Measurements from ENCODE around the gene IRX4. TPM values are rescaled to one million over a fixed set of nuclear protein-coding genes. Genes with fewer than 3 reads are reported as not detected.

Gene IRX4
- total RNA-seq, 1 donor from 2014 or later = not detected

DNA sequence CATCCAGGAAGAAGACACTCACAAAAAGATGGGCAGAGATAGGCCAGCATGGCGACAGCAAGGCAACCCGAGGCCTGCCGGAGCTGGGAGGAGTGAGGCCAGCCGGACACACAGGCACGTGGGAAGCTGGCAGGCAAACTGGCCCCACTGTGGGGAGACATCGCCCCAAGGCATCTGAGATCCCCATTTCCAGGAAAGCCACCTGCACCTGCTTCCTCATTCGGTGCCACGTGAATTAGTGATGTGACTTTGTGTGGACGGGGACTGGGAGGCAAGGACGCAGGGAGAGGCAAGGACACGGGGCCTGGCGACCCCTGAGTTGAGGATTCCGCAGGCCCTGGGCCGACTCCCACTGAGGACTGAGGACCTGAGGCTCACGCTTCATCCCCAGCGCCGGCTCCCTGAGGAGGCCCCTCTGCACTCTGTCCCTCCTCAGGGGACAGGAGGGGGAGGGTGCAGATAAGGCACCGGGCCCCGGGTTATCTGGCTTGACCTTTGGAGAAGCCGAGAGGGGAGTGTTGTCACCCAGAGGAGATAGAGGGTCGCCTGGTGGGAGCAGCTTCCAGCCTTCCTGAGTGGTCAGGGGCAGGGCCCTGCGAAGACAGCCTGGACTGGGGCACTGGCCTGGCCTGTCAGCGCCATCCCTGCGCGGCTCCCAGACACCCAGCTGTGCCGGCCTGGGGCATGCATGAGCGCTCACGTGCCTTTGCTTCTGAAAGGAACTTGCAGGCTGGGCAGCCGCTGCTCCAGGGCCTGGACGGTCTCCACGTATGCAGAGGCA lies 41.8 kb downstream of the IRX4 start:
- DNase-seq (ENCODE audit: extremely low read depth, low read depth, low spot score) = no peak

DNA sequence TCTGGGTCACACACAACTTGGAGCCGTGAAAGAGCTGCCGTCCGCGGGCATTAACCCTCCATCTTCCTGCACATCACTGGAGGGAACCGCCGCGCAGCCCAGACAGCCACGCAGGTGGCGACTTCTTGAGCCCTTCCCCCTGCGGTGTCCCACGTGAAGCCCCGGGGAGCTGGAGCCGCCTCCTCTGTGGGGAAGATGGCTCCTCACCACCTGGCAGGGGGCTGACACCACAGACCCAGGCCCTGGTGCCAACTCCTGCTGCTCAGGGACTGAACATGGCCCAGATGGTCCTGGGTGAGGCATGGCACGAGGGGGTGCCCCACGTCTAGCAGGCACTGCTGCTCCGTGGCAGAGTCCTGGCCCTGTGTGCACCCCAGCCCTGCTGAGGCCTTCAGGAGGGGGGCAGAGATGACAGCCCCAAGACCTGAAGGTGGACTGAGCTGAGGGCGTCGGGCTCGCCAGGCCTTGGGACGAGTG lies 42.6 kb downstream of the IRX4 start:
- DNase-seq (ENCODE audit: extremely low read depth, low read depth, low spot score) = no peak

DNA sequence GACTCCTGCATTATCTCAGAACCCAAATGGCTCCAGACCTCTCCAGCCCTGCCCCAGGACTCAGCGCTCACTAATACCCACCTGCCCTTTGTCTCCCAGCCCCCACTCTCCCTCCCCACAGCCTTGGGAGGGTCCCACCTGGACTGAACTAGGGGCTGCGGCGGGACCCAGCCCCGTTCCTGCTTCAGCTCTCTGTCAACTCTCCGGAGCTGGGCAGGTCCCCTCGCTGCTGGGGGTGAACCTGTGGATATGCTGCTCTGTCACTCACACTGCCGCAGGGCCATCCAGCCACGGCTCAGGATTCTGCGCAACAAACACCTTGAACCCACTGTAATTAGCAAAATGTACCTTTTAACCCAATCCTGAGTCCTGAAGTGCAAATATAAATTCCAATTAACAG lies 44.7 kb downstream of the IRX4 start:
- DNase-seq (ENCODE audit: extremely low read depth, low read depth, low spot score) = no peak

DNA sequence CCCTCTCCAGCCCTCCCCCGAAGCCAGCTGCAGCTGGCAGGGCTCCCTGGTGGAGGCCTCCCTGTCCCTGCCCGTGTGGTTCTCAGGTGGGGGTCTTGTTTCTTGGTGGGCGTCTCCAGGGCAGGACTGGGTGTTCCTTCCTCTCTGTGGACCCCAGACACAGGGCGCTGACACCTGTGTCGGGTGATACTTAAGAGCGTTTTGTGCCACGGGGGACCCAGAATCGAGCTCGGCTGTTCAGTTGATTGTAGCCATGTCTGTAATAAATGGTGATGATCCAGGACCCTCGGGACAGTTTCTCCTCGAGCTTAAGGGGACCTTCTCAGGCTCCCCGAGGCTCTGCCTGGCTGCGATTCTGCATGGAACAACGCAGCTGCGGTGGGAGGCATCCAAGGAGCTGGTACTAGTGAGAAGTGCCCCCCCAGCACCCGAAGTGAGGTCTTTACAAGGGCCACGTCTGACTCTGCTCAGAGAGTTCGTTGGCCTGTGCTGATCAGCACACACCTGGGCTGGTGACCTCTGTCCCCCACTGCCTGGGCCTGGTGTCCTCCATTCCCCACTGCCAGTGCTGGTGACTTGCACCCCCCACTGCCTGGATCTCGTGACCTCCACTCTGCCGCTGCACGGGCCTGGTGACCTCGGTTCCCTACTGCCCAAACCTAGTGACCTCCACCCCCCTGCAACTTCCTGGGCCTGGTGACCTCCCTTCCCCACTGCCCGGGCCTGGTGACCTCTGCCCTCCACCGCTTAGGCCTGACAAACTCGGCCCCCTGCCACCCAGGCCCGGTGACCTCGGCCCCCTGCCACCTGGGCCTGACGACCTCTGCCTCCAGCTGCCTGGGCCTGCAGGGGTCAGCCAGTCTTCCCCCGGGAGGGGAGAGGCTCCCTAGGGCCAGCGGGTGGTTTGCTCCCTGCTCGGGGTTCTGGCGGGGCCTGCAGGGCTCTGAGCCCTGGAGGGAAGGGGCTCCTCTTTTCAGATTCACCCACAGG lies 45.5 kb downstream of the IRX4 start:
- DNase-seq (ENCODE audit: extremely low read depth, low read depth, low spot score) = no peak

DNA sequence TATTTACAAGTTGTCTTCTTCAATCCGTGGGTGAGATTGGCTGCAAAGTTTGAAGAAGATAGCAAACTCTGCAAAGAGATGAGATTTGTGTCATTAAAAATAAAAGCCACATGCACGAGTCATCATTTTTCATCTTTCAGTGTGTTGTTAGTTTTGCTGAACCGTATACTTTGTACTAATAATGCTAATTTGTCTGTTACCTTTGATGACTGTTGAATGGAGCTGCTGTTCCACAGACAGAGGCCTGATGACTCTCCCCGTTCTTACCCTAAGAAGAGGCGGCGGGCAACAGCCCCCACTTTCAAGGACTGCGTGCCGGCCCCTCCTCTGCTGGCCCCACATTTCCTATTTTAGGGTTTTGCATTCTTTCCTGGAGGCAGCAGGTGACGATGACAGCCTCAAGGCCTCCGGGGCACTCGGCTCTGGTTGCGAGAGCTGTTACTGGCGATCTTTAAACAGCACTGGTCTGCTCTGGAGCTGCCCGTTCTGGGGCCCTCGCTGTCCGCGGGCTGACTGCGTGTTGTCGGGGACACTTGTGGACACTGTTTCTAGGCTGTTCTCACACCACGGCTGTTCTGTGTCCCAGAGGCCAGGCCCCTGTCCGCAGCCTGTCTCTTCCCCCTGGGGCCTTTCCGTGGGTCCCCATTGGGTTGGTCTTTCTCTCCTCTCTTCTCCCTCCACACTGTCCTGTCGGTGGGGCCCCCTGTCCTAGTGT lies 46.4 kb downstream of the IRX4 start:
- DNase-seq (ENCODE audit: extremely low read depth, low read depth, low spot score) = no peak

DNA sequence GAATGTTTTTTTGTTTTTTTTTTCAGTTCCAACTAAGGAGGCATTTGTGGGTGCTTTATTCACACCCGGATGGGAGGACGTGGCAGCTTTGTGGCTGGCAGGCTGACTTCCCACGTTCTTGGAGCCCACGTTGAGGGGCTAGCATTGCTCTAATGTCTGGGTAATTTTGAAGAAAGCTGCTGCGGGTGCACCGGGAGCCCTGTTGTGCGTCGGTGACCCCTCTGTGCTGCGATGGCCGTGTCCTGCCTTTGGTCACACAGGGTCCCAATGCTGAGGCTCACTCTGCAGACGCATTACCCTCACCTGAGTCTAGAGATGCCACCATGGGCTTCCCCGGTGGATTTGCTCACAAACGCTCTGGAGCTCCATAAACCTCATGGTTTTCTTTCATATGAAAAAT lies 47.3 kb downstream of the IRX4 start:
- DNase-seq (ENCODE audit: extremely low read depth, low read depth, low spot score) = no peak

DNA sequence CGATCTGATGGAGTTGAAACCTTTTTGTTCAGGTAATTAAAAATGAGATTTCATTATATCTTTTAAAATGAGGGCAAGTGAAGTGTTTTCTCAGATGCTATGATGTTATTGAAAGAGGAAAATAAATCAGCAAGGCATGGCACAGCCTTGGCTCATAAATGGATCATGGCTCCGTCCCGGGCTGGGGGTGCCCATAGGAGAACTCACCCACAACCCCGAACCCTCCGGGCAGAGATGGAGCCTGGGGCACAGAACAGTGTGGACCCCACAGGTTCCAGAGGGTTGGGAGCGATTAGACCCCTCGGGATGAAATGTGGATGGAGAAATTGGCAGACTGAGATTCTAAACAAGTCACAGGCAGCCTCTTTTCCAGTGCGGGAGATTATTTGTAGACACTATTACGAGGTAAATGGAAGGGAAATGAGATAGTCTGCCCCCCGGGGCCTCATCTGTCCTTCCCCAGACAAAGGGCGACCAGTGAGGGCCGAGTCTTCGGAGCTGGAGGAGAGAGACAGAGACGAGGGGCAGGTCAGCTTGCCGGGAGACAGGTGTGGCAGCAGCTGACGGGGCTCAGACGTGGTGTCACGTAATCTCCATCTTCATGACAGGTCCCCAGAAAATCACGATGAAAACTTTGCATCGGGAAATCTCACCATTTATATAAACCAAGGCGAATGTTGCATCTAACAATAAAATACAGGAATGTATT lies 47.9 kb downstream of the IRX4 start:
- DNase-seq (ENCODE audit: extremely low read depth, low read depth, low spot score) = no peak

DNA sequence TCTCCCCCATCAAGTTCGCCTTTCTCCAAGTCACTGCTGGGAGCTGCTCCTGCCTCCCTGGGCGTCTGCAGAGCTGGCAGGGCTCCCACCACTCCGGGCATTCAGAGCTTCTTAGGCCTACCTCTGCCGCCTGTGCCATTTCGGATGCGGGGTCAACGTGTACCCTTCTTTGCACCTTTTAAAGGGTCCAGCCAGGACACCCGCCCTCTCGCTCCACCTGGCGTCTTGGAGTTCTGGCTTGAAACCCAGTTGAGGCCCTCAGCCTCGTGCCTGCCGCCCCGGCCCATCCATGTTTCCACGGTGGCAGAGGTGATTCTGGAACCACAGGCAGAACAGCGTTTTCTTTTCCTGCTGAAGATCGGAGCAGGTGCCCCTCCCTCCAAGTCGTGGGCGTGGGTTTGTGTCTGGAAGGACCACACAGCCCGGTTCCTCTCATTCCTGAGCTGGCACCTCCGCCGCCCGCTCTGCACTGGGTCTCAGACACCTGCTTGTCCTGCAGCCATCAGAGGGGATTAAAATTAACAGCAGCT lies 48.6 kb downstream of the IRX4 start:
- no peak for DNase-seq (ENCODE audit: extremely low read depth, low read depth, low spot score)

DNA sequence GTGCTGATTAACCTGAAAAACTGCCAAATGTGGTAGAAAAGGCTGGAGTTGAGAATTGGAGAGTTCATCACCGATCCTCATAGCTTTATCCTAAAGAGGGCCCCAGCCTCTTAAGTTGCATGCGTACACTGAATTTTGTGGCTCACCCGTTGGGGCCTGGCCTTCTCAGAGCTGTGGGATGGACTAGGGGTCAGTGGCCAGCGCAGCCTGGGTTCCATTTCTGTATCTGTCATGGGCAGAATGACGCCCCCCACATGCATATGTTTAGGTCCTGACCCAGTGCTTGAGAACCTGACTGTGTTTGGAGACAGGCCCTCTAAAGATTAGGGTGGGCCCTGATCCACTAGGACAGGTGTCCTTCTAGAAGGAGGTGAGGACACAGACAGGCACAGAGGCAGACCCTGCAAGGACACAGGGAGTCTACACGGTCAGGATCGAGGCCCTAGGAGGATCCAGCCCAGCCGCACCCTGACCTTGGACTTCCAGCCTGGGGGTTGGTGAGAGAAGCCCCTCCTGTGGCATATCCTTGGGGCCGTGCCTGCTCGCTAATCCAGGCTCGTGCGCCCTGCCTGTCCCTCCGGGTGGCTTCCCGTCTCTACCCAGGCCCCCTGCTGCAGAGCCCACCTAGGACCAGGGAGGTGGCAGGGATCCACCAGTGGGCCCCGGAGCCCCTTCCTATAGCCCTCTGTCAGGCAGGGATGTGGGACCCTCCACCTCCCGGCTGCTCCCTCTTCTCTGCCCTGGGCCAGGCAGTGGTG lies 49.3 kb downstream of the IRX4 start:
- DNase-seq (ENCODE audit: extremely low read depth, low read depth, low spot score) = no peak

DNA sequence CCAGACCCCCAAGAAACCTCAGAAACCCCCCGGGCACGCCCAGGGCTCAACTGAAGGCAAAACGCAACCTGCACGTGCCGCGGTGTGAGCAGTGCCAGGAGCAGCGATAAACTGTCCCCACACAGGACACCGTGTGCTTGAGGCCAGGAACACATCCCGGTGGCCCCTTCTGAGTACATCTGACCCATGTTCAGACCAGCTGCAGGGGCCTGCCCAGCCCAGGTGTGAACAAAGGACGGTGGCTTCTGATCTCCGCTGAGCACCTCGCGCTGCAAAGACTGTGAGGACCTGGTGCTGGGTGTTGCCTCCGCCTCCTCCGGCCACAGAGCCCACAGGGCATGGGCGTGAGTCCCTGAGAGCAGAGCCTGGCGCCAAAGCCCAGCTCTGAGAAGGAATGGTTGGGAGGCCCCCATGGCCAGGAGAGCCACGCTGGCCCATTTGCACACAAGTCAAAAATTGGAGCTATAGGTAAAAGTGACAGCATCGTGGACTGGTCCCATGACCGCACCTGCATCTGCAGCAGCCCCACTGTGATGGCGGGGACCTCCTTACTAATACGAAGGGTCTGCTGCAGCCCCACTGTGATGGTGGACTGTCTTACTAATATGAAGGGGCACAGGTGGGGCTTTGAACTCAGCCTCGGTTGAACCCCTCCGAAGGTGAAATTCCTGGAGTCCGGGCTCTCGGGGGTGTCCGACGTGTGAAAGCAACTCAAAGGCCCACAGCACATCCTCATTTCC lies 50.0 kb downstream of the IRX4 start:
- DNase-seq (ENCODE audit: extremely low read depth, low read depth, low spot score) = no peak

DNA sequence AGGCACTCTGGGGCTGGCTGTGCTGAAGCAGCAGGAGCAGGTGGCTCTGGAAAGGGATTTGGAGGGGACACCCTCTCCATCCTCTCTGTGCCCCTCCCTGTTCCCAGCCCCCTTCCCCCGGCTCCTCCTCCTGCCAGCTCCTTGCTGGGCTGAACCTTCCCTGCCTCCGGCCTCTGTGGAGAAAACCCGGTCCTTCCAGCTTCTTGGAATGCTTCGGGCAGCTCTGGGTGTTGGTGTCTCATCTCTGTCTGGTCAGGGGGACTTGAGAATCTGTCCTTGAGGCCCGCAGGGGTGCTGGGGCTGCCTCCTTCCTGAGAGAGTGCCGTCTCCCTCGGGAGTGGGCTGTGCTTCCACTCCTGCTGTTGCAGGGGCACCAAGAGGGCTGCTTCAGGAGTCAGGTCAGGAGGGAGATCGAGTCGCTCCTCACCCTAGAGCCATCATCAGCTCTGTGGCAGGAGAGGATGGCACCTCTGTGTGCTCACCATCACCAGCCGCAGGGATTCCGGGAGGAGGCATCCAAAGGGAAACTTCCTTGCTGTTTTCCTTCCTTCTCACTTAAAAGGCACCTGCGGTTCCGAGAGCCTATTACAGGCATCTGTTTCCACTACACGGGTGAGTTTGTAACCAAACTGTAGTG lies 50.9 kb downstream of the IRX4 start:
- DNase-seq (ENCODE audit: extremely low read depth, low read depth, low spot score) = no peak

DNA sequence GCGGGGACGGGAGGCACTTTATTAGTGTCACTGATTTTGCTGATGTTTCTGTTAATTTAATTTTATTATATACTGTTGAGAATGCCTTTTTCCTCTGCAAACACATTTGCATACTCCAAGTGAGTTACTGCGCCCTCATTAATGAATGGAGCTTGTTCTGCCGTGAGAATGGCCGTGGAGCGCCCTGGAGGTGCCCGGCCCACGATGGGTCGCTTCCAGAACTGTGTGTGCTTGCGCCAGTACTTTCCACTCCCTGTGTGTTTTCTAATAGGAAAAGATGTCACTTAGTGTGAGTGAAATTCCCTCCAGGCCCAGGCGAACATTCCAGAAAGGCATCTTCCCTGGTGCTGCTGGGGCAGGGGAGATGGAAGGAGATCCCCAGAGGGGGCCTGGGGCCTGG lies 51.5 kb downstream of the IRX4 start:
- no peak for DNase-seq (ENCODE audit: extremely low read depth, low read depth, low spot score)

DNA sequence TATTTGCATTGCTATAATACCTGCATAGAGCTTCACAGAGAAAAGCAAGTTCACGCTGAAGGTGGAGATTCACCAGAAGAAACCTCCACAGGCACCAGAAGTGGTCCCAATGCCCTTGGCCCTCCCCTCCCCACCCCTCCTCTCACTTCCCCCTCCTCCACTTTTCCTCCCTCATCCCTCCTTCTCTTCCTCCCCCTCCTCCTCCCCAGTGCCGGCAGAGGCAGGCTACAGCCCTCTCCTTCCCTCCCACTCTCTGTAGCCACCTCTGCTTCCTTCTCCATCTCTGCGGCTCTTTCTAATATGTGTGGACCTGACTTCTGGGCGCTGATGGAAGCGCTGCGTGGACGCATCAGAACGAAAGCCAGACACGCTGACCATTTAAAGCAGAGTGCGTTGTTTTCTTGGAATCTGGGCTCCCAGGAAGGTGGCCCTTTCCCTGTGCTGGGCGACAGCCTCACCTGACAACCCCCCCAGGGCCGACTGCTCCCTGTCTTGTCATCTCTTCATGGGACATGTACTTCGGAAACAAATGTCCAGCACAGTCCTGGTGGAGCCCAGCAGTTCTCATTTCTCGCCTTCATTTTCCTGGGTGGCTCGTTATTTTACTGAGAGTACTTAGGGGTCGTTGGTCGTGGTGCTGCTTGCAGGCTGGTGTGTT lies 52.0 kb downstream of the IRX4 start:
- DNase-seq (ENCODE audit: extremely low read depth, low read depth, low spot score) = no peak

DNA sequence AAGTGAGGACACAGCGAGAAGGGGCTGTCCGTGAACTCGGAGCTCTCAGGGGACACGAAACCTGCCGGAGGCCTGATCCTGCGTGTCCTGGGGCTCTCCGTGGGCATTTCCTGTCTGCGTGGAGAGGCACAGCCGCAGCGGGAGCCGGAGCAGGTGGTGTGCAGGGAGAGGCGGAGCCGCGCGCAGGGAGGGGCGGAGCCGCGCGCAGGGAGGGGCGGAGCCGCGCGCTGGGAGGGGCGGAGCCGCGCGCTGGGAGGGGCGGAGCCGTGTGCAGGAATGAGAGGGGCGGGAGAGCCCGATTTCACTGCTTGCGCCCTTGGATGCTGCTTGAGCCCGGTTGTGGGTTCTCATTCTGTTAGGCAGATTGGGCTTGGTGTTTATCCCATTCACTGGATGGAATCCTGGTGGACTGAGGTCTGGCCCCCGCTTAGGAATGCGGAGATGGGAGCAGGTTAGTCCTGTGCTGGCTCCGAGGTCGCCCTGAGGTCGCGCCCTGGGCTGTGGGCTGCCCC lies 54.8 kb downstream of the IRX4 start:
- DNase-seq (ENCODE audit: extremely low read depth, low read depth, low spot score) = no peak

Measured in glomerular endothelial cell (primary cell).